Liver (tissue), 9 donors: ENCODE results near the gene PRKAR1B. TPM values are rescaled to one million over a fixed set of nuclear protein-coding genes. Genes with fewer than 3 reads are reported as not detected.

Experiments used
- DNase-seq: peaks from one replicate; pipeline ENCODE4 v3.0.0-alpha.2; 2017; ENCODE audit warnings: low spot score
- H3K27ac ChIP-seq, 2 donors: one replicate each; pipeline ENCODE4 v1.7.0; 2013; ENCODE audit warnings: inconsistent platforms in 2 of 2, low read length in 2 of 2, control low read depth in 1 of 2, low read depth in 1 of 2, mild to moderate bottlenecking in 1 of 2
- H3K27me3 ChIP-seq, 4 donors: one replicate each; pipeline versions ENCODE4 v1.6.1 to v1.7.0; 2013; ENCODE audit warnings: low read length in 3 of 4, inconsistent platforms in 1 of 4, mild to moderate bottlenecking in 1 of 4, moderate library complexity in 1 of 4; ENCODE audit not compliant: control insufficient read depth in 4 of 4, insufficient read depth in 4 of 4
- H3K36me3 ChIP-seq, 4 donors: one replicate each; pipeline versions ENCODE4 v1.6.1 to v1.7.0; 2013; ENCODE audit warnings: low read length in 3 of 4, mild to moderate bottlenecking in 3 of 4, low read depth in 1 of 4, moderate library complexity in 1 of 4; ENCODE audit not compliant: control insufficient read depth in 4 of 4, insufficient read depth in 3 of 4
- H3K4me1 ChIP-seq, 4 donors: one replicate each; pipeline versions ENCODE4 v1.6.1 to v1.7.0; 2013; ENCODE audit warnings: low read length in 3 of 4, mild to moderate bottlenecking in 3 of 4, moderate library complexity in 1 of 4; ENCODE audit not compliant: control insufficient read depth in 4 of 4, insufficient read depth in 4 of 4
- H3K4me3 ChIP-seq, 3 donors: one replicate each; pipeline versions ENCODE4 v1.6.1 to v1.7.0; 2013; ENCODE audit warnings: low read length in 3 of 3, control low read depth in 1 of 3, low read depth in 1 of 3, mild to moderate bottlenecking in 1 of 3
- H3K9ac ChIP-seq, 2 donors: one replicate each; pipeline ENCODE4 v1.7.0; 2013; ENCODE audit warnings: low read length in 2 of 2, mild to moderate bottlenecking in 2 of 2, moderate library complexity in 2 of 2, control low read depth in 1 of 2, low read depth in 1 of 2
- H3K9me3 ChIP-seq, 4 donors: one replicate each; pipeline versions ENCODE4 v1.6.1 to v1.7.0; 2013; ENCODE audit warnings: low read length in 3 of 4; ENCODE audit not compliant: control insufficient read depth in 4 of 4
- EGR1 ChIP-seq, 2 donors: IDR thresholded peaks; 2 replicates each; pipeline ENCODE4 v1.6.1; 2016 to 2018; ENCODE audit warnings: antibody characterized with exemption in 2 of 2, low read depth in 2 of 2
- GABPA ChIP-seq, 2 donors: IDR thresholded peaks in 1 of 2; conservative IDR thresholded peaks in 1 of 2; 2 replicates each; pipeline ENCODE4 v1.6.1; 2016; ENCODE audit warnings: antibody characterized with exemption in 2 of 2, mild to moderate bottlenecking in 1 of 2, moderate library complexity in 1 of 2
- HNF4A ChIP-seq, 2 donors: conservative IDR thresholded peaks; 2 replicates each; pipeline ENCODE4 v1.6.1; 2016; ENCODE audit warnings: antibody characterized with exemption in 2 of 2, mild to moderate bottlenecking in 2 of 2
- HNF4G ChIP-seq: IDR thresholded peaks from 2 replicates; pipeline ENCODE4 v1.6.1; 2016; ENCODE audit warnings: antibody characterized with exemption
- JUND ChIP-seq, 2 donors: IDR thresholded peaks; 2 replicates each; pipeline ENCODE4 v1.6.1; 2016; ENCODE audit warnings: antibody characterized with exemption in 2 of 2
- NR2F2 ChIP-seq: IDR thresholded peaks from 2 replicates; pipeline ENCODE4 v1.6.1; 2016; ENCODE audit warnings: antibody characterized with exemption
- RAD21 ChIP-seq, 2 donors: IDR thresholded peaks; 2 replicates each; pipeline ENCODE4 v1.6.1; 2016; ENCODE audit warnings: antibody characterized with exemption in 2 of 2, mild to moderate bottlenecking in 2 of 2
- RXRA ChIP-seq, 2 donors: IDR thresholded peaks; 2 replicates each; pipeline ENCODE4 v1.6.1; 2017 to 2018; ENCODE audit warnings: antibody characterized with exemption in 2 of 2, mild to moderate bottlenecking in 1 of 2
- SP1 ChIP-seq: IDR thresholded peaks from 2 replicates; pipeline ENCODE4 v1.6.1; 2018; ENCODE audit warnings: antibody characterized with exemption, mild to moderate bottlenecking
- TAF1 ChIP-seq: conservative IDR thresholded peaks from 2 replicates; pipeline ENCODE4 v1.6.1; 2016; ENCODE audit warnings: antibody characterized with exemption, mild to moderate bottlenecking
- YY1 ChIP-seq: IDR thresholded peaks from 2 replicates; pipeline ENCODE4 v1.6.1; 2016; ENCODE audit warnings: antibody characterized with exemption, mild to moderate bottlenecking
- WGBS: extraction: QIAGEN DNeasy Blood & Tissue Kit; methylation state at CpG from one replicate; pipeline ENCODE4 v1.1.7; 2013; 5-methylcytosine and 5-hydroxymethylcytosine counted together
- polyA plus RNA-seq, 2 donors: library from polyadenylated mRNA; stranded (reverse) in 1 of 2; unstranded in 1 of 2; fragments of 200-250 nt in 1 of 2; fragments of >200 nt in 1 of 2; fragmentation: Nextera tagmentation in 1 of 2; extraction: Ambion mirVana in 1 of 2; gene quantifications; one replicate each; pipeline versions ENCODE4 v1.2.1 to v1.2.3, GENCODE V29; 2013 to 2015
- total RNA-seq, 2 donors: library from RNA; depleted of rRNA; stranded (reverse); fragments of >200 nt; gene quantifications; one replicate each; pipeline ENCODE4 v1.2.3, GENCODE V29; 2014
- TF ChIP-seq, protein P1 (sequence below): IDR thresholded peaks from 2 replicates; pipeline ENCODE4 v1.6.1; 2016; ENCODE audit warnings: antibody characterized with exemption
- TF ChIP-seq, protein P2 (sequence below): IDR thresholded peaks from 2 replicates; pipeline ENCODE4 v1.6.1; 2016; ENCODE audit warnings: antibody characterized with exemption
- TF ChIP-seq, protein P3 (sequence below): IDR thresholded peaks from 2 replicates; pipeline ENCODE4 v1.6.1; 2016; ENCODE audit warnings: antibody characterized with exemption
- TF ChIP-seq, protein P4 (sequence below): fragments of 150-350 bp; IDR thresholded peaks from 2 replicates; pipeline ENCODE4 v1.5.1; 2017; ENCODE audit warnings: improper control_type of control experiment, low read depth, low read length; ENCODE audit not compliant: missing input control
- donor health status: healthy.
- donor health status: healthy.
- donor health status: healthy.
- donor health status: healthy.
- donor health status: healthy.

The PRKAR1B gene
- total and polyA plus RNA-seq, 4 donors: 11.1 to 14.4 (median 12.4) TPM

DNA sequence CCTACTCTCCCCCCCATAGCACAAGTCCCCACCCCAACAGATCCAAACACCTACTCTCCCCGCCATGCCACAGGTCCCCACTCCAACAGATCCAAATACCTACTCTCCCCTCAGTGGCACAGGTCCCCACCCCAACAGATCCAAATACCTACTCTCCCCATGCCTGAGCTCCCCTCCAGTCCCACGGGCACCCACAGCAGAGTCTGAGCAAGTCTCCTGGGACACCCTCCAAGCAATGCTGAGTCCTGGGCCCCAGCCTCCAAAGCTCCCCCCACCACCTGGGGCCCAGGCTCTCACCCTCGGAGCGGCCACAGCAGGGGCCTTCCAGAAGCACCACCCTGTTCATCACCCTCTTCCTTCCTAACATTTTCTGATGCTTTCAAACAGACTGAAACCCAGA lies 64.5 kb downstream of the PRKAR1B start:
- Histone ChIP-seq H3K27ac (no peak overlapping the region), H3K9me3 (no peaks in the 10 kb centered on the region), H3K27me3 (no peaks in the 10 kb centered on the region), H3K4me3 (no peak overlapping the region), H3K36me3 (no peaks in the 10 kb centered on the region), H3K9ac (no peak overlapping the region), H3K4me1 (peaks cover 0 to 2% (median 0%) of the 10 kb centered on the region in 4 donors)
- TF ChIP-seq GABPA (IDR thresholded peaks at IDR 0.05 in 1 of 2, conservative IDR thresholded peaks at IDR 0.05 in 1 of 2) (no peak), RXRA (IDR thresholded peaks at IDR 0.05) (no peak), HNF4A (conservative IDR thresholded peaks at IDR 0.05) (no peak), HNF4G (no peak), EGR1 (IDR thresholded peaks at IDR 0.05; ENCODE audit: low read depth in 2 of 2) (no peak), NR2F2 (no peak), YY1 (no peak)
- TF ChIP-seq, protein P1, sequence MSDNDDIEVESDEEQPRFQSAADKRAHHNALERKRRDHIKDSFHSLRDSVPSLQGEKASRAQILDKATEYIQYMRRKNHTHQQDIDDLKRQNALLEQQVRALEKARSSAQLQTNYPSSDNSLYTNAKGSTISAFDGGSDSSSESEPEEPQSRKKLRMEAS: no peak
- TF ChIP-seq, protein P2, sequence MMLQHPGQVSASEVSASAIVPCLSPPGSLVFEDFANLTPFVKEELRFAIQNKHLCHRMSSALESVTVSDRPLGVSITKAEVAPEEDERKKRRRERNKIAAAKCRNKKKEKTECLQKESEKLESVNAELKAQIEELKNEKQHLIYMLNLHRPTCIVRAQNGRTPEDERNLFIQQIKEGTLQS: no peak
- 98% methylated on average over 4 of the region's 4 CpGs for WGBS
- DNase-seq: no peak

DNA sequence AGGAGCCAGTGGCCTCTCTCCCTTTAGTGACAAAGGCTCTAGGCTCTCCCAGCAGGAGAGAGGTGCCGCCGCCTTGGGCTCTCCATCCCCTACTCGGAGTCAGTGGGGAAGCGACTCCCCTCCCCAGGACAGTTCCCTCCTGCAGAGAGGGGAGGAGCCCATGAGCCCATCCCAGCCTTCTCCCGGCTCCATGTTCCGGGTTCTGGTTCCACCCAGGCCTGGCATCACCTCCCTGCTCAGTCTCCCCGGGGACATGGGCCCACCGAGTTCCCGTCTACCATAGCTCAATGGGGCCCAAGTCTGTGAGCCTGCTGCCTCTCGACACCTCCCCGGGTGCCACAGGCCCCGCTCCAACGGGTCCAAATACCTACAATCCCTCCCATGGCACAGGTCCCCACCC lies 67.1 kb downstream of the PRKAR1B start:
- no peak for TF ChIP-seq RAD21 (IDR thresholded peaks at IDR 0.05)
- no peak for TF ChIP-seq GABPA (IDR thresholded peaks at IDR 0.05 in 1 of 2, conservative IDR thresholded peaks at IDR 0.05 in 1 of 2)
- TF ChIP-seq EGR1 (IDR thresholded peaks at IDR 0.05; ENCODE audit: low read depth in 2 of 2): no peak
- TF ChIP-seq, protein P3, sequence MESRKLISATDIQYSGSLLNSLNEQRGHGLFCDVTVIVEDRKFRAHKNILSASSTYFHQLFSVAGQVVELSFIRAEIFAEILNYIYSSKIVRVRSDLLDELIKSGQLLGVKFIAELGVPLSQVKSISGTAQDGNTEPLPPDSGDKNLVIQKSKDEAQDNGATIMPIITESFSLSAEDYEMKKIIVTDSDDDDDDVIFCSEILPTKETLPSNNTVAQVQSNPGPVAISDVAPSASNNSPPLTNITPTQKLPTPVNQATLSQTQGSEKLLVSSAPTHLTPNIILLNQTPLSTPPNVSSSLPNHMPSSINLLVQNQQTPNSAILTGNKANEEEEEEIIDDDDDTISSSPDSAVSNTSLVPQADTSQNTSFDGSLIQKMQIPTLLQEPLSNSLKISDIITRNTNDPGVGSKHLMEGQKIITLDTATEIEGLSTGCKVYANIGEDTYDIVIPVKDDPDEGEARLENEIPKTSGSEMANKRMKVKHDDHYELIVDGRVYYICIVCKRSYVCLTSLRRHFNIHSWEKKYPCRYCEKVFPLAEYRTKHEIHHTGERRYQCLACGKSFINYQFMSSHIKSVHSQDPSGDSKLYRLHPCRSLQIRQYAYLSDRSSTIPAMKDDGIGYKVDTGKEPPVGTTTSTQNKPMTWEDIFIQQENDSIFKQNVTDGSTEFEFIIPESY: no peak
- TF ChIP-seq SP1: no peak
- no peak for TF ChIP-seq RXRA (IDR thresholded peaks at IDR 0.05)
- no peak for TF ChIP-seq HNF4G
- Histone ChIP-seq H3K9ac (no peak overlapping the region), H3K27ac (no peak overlapping the region), H3K4me3 (no peak overlapping the region), H3K4me1 (peaks cover 0 to 2% (median 0%) of the 10 kb centered on the region in 4 donors), H3K36me3 (no peaks in the 10 kb centered on the region), H3K27me3 (no peaks in the 10 kb centered on the region), H3K9me3 (no peaks in the 10 kb centered on the region)
- no peak for DNase-seq
- 93% methylated on average over 13 of the region's 13 CpGs for WGBS

DNA sequence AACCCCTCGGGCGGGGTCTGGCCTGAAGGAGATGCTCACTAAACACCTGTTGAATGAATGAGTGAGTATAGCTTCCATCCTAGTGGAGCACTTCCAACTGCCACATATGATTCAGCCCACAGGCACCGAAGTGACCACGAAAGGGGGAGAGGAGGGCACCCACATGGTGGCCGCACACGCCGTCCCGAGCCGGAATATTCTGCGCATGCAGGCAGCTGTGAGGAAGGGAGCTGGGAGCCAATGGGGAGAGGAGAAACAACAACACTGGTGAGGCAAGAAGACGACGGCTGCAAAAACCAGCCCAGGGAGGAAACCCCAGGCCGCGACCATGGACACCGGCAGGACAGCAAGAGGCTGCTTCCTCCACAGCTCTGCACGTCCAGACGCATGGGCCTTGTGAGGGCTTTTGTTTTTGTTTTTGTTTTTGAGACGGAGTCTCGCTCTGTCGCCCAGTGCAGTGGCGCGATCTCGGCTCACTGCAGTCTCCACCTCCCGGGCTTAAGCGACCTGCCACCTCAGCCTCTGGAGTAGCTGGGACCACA lies 67.7 kb downstream of the PRKAR1B start:
- TF ChIP-seq GABPA (IDR thresholded peaks at IDR 0.05 in 1 of 2, conservative IDR thresholded peaks at IDR 0.05 in 1 of 2) (no peak), HNF4A (conservative IDR thresholded peaks at IDR 0.05) (no peak), TAF1 (no peak), RXRA (IDR thresholded peaks at IDR 0.05) (no peak), NR2F2 (no peak), SP1 (no peak), JUND (IDR thresholded peaks at IDR 0.05) (no peak)
- TF ChIP-seq, protein P2: no peak
- TF ChIP-seq, protein P1: no peak
- TF ChIP-seq, protein P4, sequence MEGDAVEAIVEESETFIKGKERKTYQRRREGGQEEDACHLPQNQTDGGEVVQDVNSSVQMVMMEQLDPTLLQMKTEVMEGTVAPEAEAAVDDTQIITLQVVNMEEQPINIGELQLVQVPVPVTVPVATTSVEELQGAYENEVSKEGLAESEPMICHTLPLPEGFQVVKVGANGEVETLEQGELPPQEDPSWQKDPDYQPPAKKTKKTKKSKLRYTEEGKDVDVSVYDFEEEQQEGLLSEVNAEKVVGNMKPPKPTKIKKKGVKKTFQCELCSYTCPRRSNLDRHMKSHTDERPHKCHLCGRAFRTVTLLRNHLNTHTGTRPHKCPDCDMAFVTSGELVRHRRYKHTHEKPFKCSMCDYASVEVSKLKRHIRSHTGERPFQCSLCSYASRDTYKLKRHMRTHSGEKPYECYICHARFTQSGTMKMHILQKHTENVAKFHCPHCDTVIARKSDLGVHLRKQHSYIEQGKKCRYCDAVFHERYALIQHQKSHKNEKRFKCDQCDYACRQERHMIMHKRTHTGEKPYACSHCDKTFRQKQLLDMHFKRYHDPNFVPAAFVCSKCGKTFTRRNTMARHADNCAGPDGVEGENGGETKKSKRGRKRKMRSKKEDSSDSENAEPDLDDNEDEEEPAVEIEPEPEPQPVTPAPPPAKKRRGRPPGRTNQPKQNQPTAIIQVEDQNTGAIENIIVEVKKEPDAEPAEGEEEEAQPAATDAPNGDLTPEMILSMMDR: no peak
- 97% methylated on average over 25 of the region's 25 CpGs for WGBS

More for the DNA sequence above, 67.7 kb downstream of the PRKAR1B start:
- Histone ChIP-seq H3K9me3 (no peaks in the 10 kb centered on the region), H3K4me1 (peaks cover 0 to 2% (median 0%) of the 10 kb centered on the region in 4 donors), H3K9ac (no peak overlapping the region), H3K27ac (no peak overlapping the region), H3K36me3 (no peaks in the 10 kb centered on the region), H3K27me3 (no peaks in the 10 kb centered on the region), H3K4me3 (no peak overlapping the region)
- DNase-seq: no peak
